HG03103 (cell line): ENCODE results near the gene CFAP157.
A peak's percentile ranks its signal among the peaks of the same experiment; 100 is the strongest.

Experiments
- ATAC-seq: cut with Tn5 transposase; IDR thresholded peaks from one replicate; pipeline ENCODE4 v1.9.1; 2021; ENCODE audit warnings: low read depth; ENCODE audit not compliant: unreplicated experiment

The CFAP157 gene

DNA sequence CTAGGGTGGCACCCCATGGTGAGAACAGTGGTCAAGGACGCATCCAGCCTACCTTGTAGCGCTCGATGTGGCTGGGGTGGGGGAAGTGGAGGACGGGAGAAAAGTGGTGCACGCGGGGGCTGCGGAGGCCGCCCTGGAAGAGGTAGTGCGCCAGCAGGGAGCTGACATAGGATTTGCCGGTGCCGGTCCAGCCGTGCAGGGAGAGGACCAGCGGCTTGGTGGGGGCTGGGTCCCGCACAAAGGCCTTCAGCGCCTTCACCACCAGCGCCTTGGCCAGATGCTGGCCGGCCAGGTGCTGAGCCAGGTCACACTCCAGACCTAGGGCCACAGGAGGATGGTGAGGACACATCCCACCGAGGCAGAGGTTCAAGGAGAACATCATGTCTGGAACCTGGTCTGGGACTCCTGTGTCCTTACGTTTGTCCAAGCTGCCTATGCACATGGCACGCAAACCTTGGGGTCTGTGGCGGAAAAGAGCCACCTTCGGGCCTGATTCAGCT is 27.5 kb downstream of the CFAP157 start:
- ATAC-seq, result no peak

DNA sequence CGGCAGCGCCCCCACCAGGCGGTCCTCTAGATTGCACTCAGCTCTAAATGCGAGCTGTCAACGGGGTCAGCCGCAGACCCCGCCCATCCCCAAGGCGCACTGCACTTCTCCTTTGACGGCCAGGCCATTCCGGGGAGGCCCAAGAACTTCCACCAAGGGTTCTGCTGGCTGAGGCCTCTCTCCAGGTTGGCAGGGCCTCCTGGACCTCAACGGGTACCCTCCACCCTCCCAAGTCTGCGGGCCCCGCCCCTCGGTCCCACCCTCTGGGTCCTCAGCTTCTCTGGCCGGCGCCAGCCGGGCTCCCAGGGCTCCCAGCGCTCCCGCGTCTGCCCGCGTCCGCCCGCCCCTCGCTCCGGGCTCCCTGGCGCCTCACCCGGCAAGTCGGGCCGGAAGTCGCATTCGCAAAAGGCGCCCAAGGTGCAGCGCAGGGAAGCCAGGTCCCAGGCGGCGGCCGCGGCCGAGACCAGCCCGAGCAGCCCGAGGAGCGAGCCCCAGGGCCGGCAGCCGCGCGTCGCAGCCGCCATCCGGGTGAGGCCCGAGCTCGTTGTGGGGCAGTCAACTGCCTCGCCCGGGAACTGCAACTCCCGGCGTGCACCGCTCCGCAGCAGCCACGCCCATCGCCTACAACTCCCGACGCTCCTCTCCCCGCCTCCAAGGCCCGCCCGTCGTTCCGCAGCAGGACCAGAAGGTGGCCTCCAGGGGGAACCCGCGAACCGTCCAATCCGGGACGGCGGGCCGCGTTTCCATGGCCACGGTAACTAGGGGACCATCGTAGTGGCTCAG is 28.1 kb downstream of the CFAP157 start, which contains the start of gene TOR2A:
TOR2A (minus strand) TSS at position 548 of the 783 bp plus-strand sequence; CDS start at position 524, 24 bp downstream.
- peak; percentile 89 for ATAC-seq

DNA sequence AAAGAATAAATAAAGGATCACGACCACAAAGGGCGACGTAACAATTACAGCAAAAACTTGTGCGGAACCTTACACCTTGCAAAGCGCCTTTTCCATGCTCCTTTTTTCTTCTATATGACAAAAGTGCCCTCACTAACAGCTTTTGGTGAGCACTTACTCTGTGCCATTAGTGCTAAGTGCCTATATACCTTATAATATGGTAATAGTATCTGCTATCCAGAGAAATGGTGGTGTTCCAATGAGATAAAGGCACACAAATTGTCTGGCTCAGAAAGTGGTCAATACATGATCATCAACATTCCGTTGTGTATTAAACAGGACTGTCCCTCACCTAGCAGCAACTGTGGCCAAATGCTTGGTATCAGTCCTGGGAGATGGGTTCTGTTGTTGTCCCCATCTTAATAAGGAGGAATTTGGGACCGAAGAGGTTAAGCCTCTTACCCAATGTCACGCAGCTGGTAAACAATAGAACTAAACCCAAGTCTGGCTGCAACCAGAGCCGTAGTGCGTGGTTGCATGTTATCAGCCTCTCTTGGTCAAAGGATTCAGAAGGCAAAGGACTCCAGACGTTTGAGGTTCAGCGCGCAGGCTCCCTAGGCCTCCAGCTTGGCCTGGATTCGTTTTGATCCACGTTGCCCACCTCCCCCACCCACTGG is 28.9 kb downstream of the CFAP157 start:
- no peak for ATAC-seq

DNA sequence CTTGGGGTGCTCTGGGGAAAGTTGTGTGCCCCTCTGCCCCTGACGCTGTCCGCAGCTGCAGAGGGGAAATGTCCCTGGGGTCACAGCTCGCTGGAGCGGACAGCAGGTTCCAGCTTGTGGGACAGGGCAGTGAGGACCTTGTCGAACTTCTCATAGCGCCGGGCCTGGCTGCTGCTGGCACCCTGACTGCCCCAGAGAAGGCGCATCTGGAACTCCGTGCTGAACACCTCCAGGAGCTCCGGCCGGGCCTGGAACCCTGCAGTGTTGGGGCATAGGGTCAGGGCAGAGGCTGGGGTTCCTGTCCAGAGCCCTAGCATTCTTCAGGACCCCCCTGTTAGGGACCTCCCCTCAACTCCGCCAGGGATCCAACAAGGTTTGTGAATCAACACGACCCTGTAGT is 31.9 kb downstream of the CFAP157 start:
- no peak for ATAC-seq

DNA sequence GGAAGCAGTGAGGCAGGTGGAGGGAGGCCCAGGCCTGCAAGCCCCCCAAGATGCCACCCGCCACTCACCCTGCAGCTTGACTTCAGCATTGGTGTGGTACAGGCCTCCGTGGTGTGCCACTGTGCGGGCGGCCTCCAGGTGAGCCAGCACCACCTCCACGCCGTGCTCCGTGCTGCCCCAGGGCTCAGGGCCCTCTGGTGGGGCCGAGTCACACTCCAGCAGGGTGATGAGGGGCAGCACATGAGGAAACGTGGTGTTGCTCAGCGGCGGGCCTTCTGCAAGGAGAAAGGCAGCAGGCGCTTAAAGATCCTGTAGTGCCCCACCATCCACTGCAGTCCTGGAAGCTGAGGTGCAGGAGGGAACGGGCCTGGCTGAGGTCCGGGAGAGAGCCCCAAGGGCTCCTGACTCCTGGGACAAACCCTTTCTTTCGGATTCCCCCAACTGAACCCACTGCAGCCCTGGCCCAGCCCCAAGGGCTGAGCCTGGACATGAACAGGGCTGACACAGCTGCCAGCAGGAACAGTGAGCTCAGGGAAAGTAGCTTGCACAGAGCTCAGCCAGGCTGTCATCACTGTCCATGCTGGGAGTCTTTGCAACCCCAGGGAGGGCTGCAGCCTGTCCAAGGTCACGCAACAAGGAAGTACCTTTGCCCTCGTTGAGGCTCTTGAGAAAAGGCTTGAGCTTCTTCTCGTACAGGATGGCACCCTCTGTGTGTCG is 33.0 kb downstream of the CFAP157 start:
- no peak for ATAC-seq

DNA sequence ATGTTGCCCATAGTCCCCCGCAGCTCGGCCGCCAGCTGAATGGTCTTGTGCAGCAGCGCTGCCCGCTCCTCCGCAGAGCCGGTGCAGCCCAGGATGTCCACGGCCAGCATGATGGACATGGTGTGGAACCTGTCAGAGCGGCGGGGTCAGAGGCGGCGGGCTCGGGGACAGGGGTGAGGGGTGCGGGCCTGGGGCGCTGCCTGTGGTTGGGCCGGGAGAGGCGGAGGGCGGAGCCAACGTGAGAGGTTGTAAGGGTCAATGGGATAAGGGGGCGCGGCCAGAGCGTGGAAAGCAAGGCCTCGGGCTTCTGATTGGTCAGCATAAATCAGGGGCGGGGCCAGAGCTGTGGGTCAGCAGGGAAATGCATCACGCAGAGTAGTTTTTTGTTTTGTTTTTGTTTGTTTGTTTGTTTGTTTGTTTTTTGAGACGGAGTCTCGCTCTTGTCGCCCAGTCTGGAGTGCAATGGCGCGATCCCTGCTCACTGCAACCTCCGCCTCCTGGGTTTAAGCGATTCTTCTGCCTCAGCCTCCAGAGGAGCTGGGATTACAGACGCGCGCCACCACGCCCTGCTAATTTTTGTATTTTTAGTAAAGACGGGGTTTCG is 35.1 kb downstream of the CFAP157 start:
- no peak for ATAC-seq

DNA sequence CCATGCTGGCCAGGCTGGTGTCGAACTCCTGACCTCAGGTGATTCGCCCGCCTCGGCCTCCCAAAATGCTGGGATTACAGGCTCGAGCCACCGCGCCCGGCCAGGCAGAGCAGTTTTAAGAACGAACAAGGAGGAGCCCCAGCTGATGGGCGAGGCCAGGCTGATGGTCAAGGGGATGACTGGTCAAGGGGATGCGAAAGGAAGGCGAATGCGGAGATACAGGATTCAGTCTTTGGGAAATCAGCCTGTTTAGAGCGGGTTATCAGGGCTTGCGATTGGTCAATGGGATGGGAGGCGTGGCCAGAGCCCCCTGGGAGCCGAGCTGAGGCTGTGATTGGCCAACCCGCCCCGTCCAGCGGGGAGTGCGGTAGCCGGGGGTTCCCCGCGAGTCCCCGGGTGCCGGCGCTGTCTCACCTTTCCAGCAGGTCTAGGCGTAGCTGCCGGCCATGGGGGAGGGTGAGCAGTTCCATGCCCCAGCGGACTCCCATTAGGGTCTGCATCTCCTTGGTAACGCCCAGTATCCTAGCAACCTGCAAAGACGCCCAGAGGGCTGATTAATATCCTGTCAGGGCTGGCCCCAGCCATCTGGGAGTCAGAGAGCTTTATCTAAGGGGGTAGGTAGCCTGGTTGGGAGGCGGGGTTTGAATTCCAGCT is 35.8 kb downstream of the CFAP157 start:
- ATAC-seq, result no peak

DNA sequence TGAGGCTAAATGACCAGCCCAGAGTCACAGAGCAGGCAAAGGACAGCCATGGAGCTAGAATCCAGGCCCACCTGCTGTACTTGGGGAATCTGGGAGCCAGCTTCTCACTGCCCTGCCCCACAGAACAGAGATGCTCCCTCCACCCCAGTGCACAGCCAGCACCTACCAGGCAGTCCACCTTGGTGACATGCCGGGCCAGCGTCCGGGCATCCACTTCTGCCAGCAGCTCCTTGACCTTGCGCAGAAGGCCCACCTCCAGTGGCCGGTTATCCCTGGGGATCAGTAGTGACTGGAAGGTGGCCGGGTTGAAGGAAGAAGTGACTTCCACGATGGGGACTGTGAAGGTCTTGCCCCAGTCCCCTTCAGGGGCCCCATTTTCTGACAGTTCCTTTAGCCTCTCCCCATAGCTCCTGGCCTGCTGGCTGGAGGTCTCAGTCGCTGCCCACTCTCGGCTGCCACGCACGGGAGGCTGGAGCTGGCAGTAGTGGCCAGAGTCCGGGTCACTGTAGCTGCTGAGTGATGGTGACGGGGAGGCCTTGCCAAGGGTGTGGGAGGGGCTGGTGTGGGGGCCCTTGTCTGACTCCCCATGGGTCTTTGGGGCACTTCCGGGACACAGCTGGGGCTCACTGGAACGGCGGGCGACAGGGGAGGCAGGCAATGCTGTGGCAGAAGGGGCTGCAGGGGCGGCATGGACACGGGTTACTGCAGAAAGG is 37.8 kb downstream of the CFAP157 start:
- no peak for ATAC-seq

DNA sequence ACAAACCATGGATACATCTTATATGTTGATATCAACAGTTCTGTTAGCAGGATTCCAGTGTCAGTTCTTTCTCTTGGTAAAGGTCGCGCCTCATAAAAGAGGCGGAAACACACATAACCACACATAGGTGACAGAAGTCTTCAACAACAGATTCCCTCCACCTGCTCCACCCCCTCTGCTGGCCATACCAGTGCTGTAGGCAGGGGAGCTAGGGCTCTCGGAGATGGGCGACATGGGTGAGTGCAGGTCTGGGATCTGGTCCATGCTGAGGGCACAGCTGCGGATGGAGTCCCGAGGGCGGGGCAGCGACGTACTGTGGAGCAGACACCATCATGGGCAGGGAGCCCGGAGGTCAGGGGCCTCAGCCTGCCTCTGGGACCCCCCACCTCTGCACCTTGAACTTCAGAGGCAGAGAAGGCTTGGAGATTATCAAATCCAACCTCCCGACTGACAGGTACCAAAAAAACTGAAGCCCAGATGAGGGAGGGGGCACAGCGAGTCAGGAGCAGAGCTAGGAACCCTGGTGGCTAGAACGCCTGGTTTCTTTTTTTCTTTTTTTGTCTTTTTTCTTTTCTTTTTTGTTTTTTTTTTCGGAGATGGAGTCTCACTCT is 40.3 kb downstream of the CFAP157 start:
- ATAC-seq, result no peak

DNA sequence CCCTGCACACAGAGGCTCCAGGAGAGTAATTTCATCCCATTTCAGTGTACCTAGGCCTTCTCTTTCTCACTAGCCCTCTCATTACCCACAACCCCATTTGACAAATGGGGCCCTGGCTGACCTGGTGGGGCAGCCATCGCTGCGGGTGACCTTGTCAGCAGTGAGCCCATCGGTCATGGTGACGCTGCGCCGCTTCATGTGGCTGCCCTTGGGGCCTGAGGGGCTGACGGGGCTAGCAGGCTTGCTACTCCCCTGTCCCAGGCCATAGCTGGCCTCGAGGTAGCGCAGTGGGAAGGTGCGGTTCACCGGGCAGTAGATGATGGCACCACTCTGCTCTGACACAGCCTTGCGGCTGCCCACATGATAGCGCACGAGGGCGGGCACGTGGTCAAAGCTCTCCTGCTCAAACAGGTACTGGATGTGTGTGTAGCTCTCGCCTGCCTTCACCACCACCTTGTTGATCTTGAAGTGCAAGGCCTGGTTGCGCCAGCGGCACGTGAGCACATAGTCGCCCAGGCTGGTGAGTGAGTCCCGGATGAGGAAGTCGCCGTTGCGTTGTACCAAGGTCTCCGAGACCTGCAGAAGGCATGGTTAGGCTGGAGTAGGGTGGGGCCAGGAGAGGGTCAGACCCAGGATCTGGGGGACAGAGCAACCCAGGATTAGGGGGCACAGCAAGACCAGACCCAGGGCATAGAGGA is 42.5 kb downstream of the CFAP157 start:
- no peak for ATAC-seq

DNA sequence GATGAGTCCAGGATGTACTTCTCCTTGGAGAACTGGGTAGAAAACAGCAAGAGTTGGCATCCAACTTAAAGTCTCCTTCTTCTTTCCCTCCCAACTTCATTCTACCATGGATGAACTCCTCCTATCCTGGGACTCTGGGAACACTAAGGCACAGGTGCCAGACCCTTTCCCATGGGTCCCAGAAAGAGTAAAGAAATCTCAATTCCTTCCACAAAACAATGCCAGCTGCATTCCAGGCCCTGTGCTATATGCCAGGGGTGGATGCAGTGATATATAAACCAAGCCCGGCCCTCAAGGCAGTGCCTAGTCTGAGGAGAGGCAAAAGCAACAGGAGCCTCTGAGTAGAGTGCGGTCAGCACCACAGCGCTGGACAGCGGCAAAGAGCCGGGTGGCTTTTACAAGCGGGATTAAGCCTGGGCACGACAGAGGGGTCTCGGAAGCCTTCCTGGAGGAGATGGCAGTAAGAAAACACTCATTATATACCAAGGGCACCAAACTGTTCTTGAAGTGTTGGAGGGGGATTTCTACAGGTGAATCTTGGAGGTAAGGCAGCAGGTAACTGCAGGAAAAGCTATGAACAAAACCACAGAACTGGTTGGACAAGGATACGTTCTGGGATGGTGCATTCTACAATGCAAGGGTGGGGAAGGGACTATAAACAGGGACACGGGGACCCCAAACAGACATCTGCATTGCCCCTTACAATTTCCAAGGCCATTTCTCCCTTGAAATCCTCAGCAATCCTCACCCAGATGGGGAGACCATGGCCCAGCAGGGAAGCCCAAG is 44.7 kb downstream of the CFAP157 start:
- no peak for ATAC-seq

DNA sequence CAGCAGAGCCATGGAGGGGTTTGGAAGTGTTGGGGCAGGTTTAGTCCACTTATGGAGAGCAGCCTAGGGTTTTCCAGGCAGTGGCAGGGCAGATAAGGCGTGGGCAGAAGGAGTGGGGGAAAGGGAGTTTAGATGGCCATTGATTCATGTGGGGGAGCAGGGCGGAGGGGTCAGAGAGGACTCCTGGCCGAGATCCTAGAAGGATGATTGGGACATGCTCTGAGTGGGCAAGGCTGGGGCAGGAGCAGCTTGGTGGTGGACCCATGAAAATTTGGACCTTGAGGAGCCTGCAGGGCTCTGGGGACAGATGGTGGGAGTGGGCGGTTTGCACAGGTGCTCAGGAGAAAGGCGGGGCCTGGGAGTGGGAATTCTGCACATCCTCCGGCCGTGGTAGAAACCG is 46.4 kb downstream of the CFAP157 start:
- ATAC-seq, result no peak

DNA sequence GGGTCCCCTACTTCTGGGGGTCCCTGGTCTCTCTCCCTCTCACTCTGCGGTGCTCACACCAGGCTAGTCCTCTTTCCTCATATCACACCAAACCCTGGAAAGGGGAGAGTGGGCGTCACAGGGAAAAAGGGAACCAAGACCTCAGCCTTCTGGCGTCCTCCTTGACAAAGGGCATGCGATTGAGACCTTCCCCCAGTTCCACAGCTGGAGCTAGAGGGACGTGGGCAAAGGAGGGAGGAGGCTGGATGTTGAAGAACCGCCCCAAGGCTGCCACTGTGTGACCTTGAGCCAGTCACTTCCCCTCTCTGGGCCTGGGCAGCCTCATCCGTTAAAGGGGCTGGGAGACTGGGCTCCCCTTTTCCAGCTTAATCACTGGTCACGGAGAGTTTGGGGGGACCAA is 46.8 kb downstream of the CFAP157 start:
- no peak for ATAC-seq

DNA sequence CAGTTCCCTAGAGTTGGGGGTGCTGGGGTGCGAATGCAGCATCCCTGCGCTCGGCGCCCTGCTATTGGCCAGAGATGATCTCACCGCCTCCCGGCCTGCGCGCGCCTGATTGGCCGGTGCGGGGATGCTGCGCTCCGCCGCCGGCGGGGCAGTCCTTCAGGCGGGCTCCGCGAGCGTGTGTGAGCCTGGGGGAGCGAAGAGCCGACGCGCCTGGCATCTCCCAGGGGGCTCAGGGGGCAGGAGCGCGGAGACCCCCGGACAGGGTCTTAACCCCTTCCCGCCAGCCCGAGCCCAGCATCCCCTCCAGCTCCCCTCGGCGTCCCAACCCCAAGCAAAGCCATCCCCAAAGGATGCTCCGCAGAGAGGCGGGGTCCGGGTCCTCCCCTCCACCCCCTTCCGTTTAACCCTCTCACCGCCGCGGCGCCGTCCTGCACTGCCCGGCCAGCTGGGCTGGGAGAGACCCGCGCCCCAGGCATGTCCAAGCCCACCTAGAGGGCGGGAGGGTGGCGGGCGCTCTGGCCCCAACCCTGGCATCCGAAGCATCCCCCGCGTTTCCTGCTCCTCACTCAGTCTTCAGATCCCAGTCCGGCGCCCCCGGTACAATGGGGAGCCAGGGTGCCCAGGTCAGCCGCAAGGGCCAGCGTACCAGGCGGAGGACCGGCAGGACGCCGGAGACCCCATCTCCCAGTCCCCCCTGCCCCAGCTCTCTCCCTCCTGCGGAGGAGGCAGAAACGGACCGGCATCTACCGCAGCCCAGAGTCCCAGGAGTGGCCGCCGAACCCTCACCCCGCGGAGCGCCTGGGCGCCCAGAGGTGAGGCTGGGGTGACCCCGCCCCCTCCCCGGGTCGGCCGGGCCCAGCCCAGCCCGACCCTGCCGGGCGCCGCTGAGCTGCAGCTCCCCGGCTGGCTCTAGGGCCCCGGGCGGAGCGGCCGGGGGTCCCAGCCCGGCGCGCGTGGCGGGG is 47.6 kb downstream of the CFAP157 start:
- ATAC-seq, result no peak

DNA sequence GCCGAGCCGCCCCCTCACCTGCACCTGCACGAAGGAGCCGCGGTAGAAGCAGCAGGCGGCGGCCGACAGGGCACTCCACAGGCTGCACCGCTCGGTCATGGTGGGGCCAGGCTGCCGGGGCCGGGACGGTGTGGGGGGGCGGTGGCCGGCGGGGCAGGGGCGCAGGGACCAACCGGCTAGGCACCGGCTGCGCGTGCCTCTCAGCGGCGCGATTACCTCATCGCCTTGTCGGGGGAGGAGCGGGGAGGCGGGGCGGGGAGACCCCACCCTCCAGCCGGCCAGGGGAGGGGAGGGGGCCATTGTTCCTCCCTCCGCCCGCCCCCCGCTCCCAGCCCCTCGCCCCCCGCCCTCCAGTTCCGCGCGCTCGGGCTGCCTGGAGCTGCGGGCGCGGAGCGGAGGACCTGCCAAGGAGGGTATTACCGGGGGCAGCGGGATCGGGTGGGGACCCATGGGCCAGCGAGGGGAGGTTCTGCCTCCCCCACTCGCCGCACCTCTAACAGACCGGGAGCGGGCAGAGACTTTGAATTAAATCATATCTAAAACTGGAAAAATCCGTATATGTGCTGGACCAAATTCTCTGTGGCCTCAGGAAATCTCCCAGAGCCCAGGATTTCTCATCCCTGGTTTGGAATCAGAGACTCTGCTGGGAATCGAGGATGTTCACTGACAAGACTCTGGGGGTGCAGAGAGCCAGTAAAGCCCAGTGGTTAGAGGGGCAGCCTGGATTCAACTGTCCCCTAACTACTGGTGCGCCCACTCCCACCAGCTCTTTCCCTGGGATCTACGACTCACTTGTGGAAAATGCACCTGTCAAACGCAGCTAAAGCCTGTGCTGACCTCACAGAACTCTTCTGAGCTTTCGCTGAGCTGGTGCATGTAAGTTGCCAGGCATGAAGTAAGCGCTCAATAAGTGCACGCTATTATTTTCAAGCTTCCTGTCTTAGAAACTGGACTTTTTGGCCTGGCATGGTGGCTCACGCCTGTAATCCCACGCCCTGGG is 48.6 kb downstream of the CFAP157 start:
- no peak for ATAC-seq

DNA sequence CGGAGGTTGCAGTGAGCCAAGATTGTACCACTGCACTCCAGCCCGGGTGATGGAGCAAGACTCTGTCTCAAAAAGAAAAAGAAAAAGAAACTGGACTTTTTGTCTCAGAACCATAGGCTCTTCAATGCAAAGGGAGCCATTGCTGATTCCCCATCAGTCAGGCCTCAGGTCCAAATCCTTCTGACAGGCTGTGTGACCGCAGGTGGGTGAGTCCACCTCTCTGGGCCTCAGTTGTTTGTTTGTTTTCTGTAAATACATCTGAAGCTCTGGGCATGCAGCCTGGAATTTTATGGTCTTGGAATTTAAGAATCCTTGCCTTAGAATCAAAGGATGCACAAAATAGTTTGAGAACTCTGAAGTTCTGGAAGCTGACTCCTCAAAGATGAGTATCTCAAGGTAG is 49.4 kb downstream of the CFAP157 start:
- no peak for ATAC-seq
